ENCODE results near the gene CLDN12.

DNA sequence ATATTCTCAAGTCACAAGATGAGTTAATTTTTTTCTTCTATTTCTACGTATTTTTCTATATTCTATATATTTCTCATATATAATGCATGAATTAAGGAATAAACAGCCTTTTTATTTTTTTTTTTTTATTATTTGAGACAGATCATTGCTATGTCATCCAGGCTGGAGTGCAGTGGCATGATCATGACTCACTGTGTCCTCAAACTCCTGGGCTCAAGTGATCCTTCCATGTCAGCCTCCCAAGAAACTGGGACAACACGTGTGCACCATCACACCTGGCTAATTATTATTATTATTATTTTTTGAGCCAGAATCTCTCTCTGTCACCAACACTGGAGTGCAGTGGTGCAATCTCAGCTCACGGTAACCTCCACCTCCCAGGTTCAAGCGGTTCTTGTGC, 1.5 kb downstream of the CLDN12 start:
- no peak for TF ChIP-seq CTCF (IDR thresholded peaks at IDR 0.05)
- no peak for TF ChIP-seq POLR2AphosphoS5 (IDR thresholded peaks at IDR 0.05)
- no peak for TF ChIP-seq EP300 (IDR thresholded peaks at IDR 0.05)
- no peak for TF ChIP-seq POLR2A (IDR thresholded peaks at IDR 0.05; ENCODE audit: low read depth)
